ENCODE data around the gene SNRPE.

DNA sequence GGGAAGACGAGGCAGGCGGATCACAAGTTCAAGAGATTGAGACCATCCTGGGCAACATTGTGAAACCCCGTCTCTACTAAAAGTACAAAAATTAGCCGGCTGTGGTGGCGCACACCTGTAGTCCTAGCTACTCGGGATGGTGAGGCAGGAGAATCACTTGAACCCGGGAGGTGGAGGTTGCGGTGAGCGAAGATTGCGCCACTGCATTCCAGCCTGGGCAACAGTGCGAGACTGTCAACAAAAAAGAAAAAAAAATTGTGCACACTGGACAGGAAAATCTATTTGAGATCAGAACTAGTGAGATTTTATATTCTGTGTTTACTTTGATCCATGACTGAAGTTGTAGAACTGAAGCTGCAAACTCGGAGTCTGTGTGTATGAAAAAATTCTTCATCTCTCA lies 40.2 kb downstream of the SNRPE start:
- TF ChIP-seq, protein P1, sequence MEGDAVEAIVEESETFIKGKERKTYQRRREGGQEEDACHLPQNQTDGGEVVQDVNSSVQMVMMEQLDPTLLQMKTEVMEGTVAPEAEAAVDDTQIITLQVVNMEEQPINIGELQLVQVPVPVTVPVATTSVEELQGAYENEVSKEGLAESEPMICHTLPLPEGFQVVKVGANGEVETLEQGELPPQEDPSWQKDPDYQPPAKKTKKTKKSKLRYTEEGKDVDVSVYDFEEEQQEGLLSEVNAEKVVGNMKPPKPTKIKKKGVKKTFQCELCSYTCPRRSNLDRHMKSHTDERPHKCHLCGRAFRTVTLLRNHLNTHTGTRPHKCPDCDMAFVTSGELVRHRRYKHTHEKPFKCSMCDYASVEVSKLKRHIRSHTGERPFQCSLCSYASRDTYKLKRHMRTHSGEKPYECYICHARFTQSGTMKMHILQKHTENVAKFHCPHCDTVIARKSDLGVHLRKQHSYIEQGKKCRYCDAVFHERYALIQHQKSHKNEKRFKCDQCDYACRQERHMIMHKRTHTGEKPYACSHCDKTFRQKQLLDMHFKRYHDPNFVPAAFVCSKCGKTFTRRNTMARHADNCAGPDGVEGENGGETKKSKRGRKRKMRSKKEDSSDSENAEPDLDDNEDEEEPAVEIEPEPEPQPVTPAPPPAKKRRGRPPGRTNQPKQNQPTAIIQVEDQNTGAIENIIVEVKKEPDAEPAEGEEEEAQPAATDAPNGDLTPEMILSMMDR (conservative IDR thresholded peaks at IDR 0.05; ENCODE audit: low read length), result no peak
- TF ChIP-seq EZH2phosphoT487 (IDR thresholded peaks at IDR 0.05; ENCODE audit: borderline replicate concordance, low read depth, low read length), result no peak
